Erythroblast (primary cell): ENCODE measurements around the gene LRRC59.

Experiments used
- GATA1 ChIP-seq: IDR thresholded peaks from 2 replicates; pipeline ENCODE4 v1.6.1; 2011; ENCODE audit warnings: low read depth, mild to moderate bottlenecking, control low read depth, low read length, moderate library complexity
- POLR2A ChIP-seq: IDR thresholded peaks from 2 replicates; pipeline ENCODE4 v1.6.1; 2011; ENCODE audit warnings: mild to moderate bottlenecking, low read length

GRCh38 chr17:50365165-50365564 lies 32.2 kb downstream of the LRRC59 start:
- TF ChIP-seq POLR2A (no peak), GATA1 (no peak)
